Esophagus squamous epithelium (tissue), 4 donors: Measurements from ENCODE around the gene TSPAN15.

Source experiments
- CTCF ChIP-seq, 6 experiments: fragments of 450-650 bp in 4 of 6; fragments of 200-600 bp in 2 of 6; sonication (generic) in 2 of 6; IDR thresholded peaks; one replicate each; pipeline ENCODE4 v1.5.1; 2016 to 2019; ENCODE audit warnings: antibody characterized with exemption in 6 of 6, mild to moderate bottlenecking in 4 of 6, moderate library complexity in 4 of 6
- POLR2A ChIP-seq, 4 donors: fragments of 450-650 bp; IDR thresholded peaks; one replicate each; pipeline ENCODE4 v1.6.1; 2017; ENCODE audit warnings: antibody characterized with exemption in 4 of 4, mild to moderate bottlenecking in 4 of 4, moderate library complexity in 3 of 4

DNA sequence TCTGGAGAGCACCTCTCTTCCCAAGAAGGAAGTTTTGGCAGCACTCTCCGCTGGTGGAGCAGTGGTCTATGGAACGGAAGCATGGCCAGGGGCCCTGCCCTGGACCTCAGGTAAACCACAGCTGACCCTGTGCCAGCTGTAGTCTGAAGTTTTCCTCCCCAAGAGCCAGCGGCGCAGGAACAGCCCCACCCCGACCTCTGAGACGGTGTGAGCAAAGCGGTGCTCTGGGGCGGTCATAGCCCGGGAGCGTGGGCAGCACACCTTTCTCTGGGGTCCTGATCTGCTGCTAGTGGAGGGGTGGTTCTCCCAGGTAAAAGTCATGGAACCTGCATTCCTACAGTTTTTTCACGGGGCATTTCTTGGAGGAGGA lies 52.6 kb downstream of the TSPAN15 start:
- TF ChIP-seq CTCF (IDR thresholded peaks at IDR 0.05), result no peak
- TF ChIP-seq POLR2A (IDR thresholded peaks at IDR 0.05), result no peak
